ENCODE data around the gene ITPK1.

DNA sequence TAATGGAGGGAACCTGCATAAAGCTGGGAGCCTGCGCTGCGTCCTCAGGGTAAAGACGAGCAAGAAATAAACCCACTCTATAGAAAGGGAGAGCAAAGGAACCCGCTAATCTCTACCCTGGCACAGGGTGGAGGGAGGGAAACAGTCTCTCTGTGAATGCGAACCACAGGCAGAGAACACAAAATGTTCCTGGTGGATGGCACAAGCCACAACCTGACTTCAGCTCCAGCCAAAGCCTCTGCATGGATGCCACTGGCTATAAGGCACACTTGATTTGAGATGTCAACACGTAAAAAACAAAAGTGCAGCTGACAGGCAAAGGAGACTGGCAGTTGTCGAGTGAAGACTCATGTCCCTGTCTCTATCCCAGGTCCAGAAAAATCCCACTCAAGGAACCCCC is 160.3 kb downstream of the ITPK1 start:
- TF ChIP-seq, protein P1, sequence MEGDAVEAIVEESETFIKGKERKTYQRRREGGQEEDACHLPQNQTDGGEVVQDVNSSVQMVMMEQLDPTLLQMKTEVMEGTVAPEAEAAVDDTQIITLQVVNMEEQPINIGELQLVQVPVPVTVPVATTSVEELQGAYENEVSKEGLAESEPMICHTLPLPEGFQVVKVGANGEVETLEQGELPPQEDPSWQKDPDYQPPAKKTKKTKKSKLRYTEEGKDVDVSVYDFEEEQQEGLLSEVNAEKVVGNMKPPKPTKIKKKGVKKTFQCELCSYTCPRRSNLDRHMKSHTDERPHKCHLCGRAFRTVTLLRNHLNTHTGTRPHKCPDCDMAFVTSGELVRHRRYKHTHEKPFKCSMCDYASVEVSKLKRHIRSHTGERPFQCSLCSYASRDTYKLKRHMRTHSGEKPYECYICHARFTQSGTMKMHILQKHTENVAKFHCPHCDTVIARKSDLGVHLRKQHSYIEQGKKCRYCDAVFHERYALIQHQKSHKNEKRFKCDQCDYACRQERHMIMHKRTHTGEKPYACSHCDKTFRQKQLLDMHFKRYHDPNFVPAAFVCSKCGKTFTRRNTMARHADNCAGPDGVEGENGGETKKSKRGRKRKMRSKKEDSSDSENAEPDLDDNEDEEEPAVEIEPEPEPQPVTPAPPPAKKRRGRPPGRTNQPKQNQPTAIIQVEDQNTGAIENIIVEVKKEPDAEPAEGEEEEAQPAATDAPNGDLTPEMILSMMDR (IDR thresholded peaks at IDR 0.05; ENCODE audit: low read depth, low read length), result no peak
- TF ChIP-seq EZH2phosphoT487 (IDR thresholded peaks at IDR 0.05; ENCODE audit: low read depth), result no peak
